SK-N-SH treated with all-trans-retinoic acid at 6 μM for 48 hours (cell line): ENCODE measurements around the gene SLC4A5.

Experiments used
- ARNTL ChIP-seq: fragments of 450-650 bp; formaldehyde crosslinking; IDR thresholded peaks from 2 replicates; pipeline ENCODE4 v1.5.0; 2020; ENCODE audit warnings: low read depth, mild to moderate bottlenecking, moderate library complexity, borderline replicate concordance
- CREB5 ChIP-seq: fragments of 250-450 bp; sonication (Bioruptor Pico); IDR thresholded peaks from 2 replicates; pipeline ENCODE4 v1.5.1; 2020; ENCODE audit warnings: low read depth, mild to moderate bottlenecking, moderate library complexity
- CSRNP3 ChIP-seq: fragments of 250-450 bp; sonication (Bioruptor Pico); IDR thresholded peaks from 2 replicates; pipeline ENCODE4 v1.5.1; 2021; ENCODE audit warnings: mild to moderate bottlenecking, moderate library complexity
- PPARA ChIP-seq: fragments of 250-450 bp; sonication (Bioruptor Pico); IDR thresholded peaks from 2 replicates; pipeline ENCODE4 v1.5.0; 2020; ENCODE audit warnings: mild to moderate bottlenecking, borderline replicate concordance
- RARB ChIP-seq: fragments of 250-450 bp; sonication (Bioruptor Pico); IDR thresholded peaks from 2 replicates; pipeline ENCODE4 v1.8.0; 2021; ENCODE audit warnings: mild to moderate bottlenecking, moderate library complexity
- TCF4 ChIP-seq: fragments of 250-450 bp; sonication (Bioruptor Pico); IDR thresholded peaks from 2 replicates; pipeline ENCODE4 v1.8.0; 2021; ENCODE audit warnings: mild to moderate bottlenecking, moderate library complexity, borderline replicate concordance
- ZNF70 ChIP-seq: fragments of 450-650 bp; formaldehyde crosslinking; IDR thresholded peaks from 2 replicates; pipeline ENCODE4 v1.5.0; 2020; ENCODE audit warnings: mild to moderate bottlenecking, moderate library complexity
- ZNF8 ChIP-seq: fragments of 450-650 bp; formaldehyde crosslinking; IDR thresholded peaks from 2 replicates; pipeline ENCODE4 v1.5.0; 2020; ENCODE audit warnings: mild to moderate bottlenecking, moderate library complexity

- TF ChIP-seq ZNF70 (CRISPR knock-in tag) (no peak), ARNTL (CRISPR knock-in tag) (no peak), CREB5 (CRISPR knock-in tag) (no peak), PPARA (no peak), ZNF8 (no peak), TCF4 (CRISPR knock-in tag) (no peak), CSRNP3 (no peak), RARB (CRISPR knock-in tag) (no peak)
These were observed 50.5 kb downstream of the SLC4A5 start for GRCh38 chr2:74292751-74293150.
